Natural killer cell (primary cell): Measurements from ENCODE around the gene THOP1. TPM values are rescaled to one million over a fixed set of nuclear protein-coding genes. Genes with fewer than 3 reads are reported as not detected.

Source experiments
- ATAC-seq, 3 donors: fragments of 150-1000 bp in 2 of 3; fragments of 200-7000 bp in 1 of 3; cut with Tn5 transposase; 1 replicate in 1 of 3; 2 replicates in 2 of 3; pipeline ENCODE4 v1.10.0; 2021; ENCODE audit warnings: mild to moderate bottlenecking in 2 of 3, moderate library complexity in 2 of 3
- DNase-seq, 2 donors: peaks; one replicate each; pipeline versions ENCODE4 v3.0.0 to v3.0.0-alpha.2; 2013 to 2021; ENCODE audit warnings: mixed read lengths in 1 of 2
- H3K27ac ChIP-seq: one replicate; pipeline ENCODE4 v1.5.1; 2013; ENCODE audit warnings: mild to moderate bottlenecking, low read length
- H3K27me3 ChIP-seq: one replicate; pipeline ENCODE4 v1.6.1; 2013; ENCODE audit warnings: low read length; ENCODE audit not compliant: control insufficient read depth, insufficient read depth
- H3K36me3 ChIP-seq: one replicate; pipeline ENCODE4 v1.6.1; 2013; ENCODE audit warnings: low read length; ENCODE audit not compliant: control insufficient read depth, insufficient read depth
- H3K4me1 ChIP-seq: one replicate; pipeline ENCODE4 v1.6.1; 2013; ENCODE audit warnings: low read length; ENCODE audit not compliant: control insufficient read depth, insufficient read depth
- H3K4me3 ChIP-seq: one replicate; pipeline ENCODE4 v1.5.1; 2013; ENCODE audit warnings: low read length
- H3K9me3 ChIP-seq: one replicate; pipeline ENCODE4 v1.6.1; 2013; ENCODE audit warnings: low read length; ENCODE audit not compliant: control insufficient read depth, insufficient read depth
- H3K27ac Mint-ChIP-seq, 2 donors: one replicate each; pipeline ENCODE4 v1.8.0; 2022; ENCODE audit warnings: mild to moderate bottlenecking in 2 of 2, mixed read lengths in 2 of 2, moderate library complexity in 1 of 2
- H3K27me3 Mint-ChIP-seq, 2 donors: one replicate each; pipeline ENCODE4 v1.8.0; 2022; ENCODE audit warnings: low read depth in 2 of 2, mixed read lengths in 2 of 2
- H3K36me3 Mint-ChIP-seq: one replicate; pipeline ENCODE4 v1.8.0; 2022; ENCODE audit warnings: mixed read lengths
- H3K4me1 Mint-ChIP-seq, 2 donors: one replicate each; pipeline ENCODE4 v1.8.0; 2022; ENCODE audit warnings: mixed read lengths in 2 of 2
- H3K4me3 Mint-ChIP-seq: one replicate; pipeline ENCODE4 v1.8.0; 2022; ENCODE audit warnings: mild to moderate bottlenecking, moderate library complexity, mixed read lengths
- H3K9me3 Mint-ChIP-seq, 2 donors: one replicate each; pipeline ENCODE4 v1.8.0; 2022; ENCODE audit warnings: mixed read lengths in 2 of 2
- CTCF ChIP-seq: fragments of 200-600 bp; IDR thresholded peaks from one replicate; pipeline ENCODE4 v1.8.0; 2022; ENCODE audit warnings: antibody characterized with exemption
- WGBS: methylation state at CpG from one replicate; pipeline ENCODE4 v1.1.7; 2013; ENCODE audit warnings: missing lambda C conversion rate; ENCODE audit not compliant: insufficient coverage; 5-methylcytosine and 5-hydroxymethylcytosine counted together
- intact Hi-C: fragments of 100-400 bp; cut with micrococcal nuclease; formaldehyde crosslinking; loops from one replicate; pipeline ENCODE4 v1.14.2; 2022
- total RNA-seq, 4 donors: library from RNA; stranded (reverse); fragments of 120-200 nt in 1 of 4; gene quantifications; one replicate each; pipeline versions ENCODE4 v1.2.3 to v1.2.4, GENCODE V29; 2013 to 2022

THOP1 gene
- total RNA-seq, 3 donors from 2014 or later (not counting 1 experiment from before 2014, with no cell fraction given), result 31.6 to 44.0 (median 33.4) TPM

DNA sequence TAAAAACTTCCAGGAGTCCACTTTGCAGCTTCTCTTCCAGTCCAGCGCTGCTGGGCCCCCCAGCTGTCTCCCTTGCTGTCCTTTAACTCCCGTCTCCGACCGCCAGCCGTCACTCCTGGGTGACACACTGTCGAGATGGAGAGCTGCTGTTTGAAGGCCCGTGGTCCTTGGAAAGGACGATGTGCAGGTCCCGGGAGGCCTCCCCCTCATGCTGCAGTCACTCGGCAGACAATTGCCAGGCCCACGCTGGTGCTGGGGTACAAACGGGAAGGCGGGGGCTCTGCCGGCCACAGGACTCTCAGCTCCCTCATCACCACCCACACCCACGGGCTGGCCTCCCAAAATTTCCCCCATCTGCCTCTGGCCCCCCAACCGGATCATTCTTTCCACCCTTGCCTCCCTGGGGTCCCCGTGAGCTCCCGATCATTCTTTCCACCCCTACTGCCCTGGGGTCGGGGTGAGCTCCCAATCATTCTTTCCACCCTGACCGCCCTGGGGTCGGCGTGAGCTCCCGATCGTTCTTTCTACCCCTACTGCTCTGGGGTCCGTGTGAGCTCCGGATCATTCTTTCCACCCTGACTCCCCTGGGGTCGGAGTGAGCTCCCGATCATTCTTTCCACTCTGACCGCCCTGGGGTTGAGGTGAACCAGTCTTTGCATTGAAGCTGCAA, 18.3 kb downstream of the THOP1 start:
- ATAC-seq, result no peak
- 96% methylated on average over 29 of the region's 29 CpGs for WGBS
- Histone ChIP-seq H3K27me3 (no peaks in the 10 kb centered on the region), H3K36me3 (peaks cover 9% of the 10 kb centered on the region), H3K4me1 (no peaks in the 10 kb centered on the region), H3K27ac (no peak overlapping the region), H3K4me3 (no peak overlapping the region), H3K9me3 (no peaks in the 10 kb centered on the region)
- Mint-ChIP-seq H3K9me3 (no peaks in the 10 kb centered on the region), H3K27ac (no peak overlapping the region), H3K36me3 (no peaks in the 10 kb centered on the region), H3K27me3 (no peaks in the 10 kb centered on the region), H3K4me3 (no peak overlapping the region), H3K4me1 (peaks cover 7 to 11% of the 10 kb centered on the region in 2 donors)
- TF ChIP-seq CTCF, result no peak
- DNase-seq, result no peak
- intact Hi-C loops, result no loop called here

GRCh38 chr19:2804156-2805004, 19.1 kb downstream of the THOP1 start:
- Histone ChIP-seq H3K27me3 (no peaks in the 10 kb centered on the region), H3K4me3 (no peak overlapping the region), H3K4me1 (no peaks in the 10 kb centered on the region), H3K36me3 (peaks cover 13% of the 10 kb centered on the region), H3K27ac (no peak overlapping the region), H3K9me3 (no peaks in the 10 kb centered on the region)
- Mint-ChIP-seq H3K36me3 (no peaks in the 10 kb centered on the region), H3K27ac (no peak overlapping the region), H3K9me3 (no peaks in the 10 kb centered on the region), H3K27me3 (no peaks in the 10 kb centered on the region), H3K4me1 (peaks cover 7 to 11% of the 10 kb centered on the region in 2 donors), H3K4me3 (no peak overlapping the region)
- intact Hi-C loops, result no loop called here
- no peak for TF ChIP-seq CTCF
- 82% methylated on average over 27 of the region's 27 CpGs for WGBS
- peak in 1 of 3 donors; percentile 30 for ATAC-seq
- no peak for DNase-seq

DNA sequence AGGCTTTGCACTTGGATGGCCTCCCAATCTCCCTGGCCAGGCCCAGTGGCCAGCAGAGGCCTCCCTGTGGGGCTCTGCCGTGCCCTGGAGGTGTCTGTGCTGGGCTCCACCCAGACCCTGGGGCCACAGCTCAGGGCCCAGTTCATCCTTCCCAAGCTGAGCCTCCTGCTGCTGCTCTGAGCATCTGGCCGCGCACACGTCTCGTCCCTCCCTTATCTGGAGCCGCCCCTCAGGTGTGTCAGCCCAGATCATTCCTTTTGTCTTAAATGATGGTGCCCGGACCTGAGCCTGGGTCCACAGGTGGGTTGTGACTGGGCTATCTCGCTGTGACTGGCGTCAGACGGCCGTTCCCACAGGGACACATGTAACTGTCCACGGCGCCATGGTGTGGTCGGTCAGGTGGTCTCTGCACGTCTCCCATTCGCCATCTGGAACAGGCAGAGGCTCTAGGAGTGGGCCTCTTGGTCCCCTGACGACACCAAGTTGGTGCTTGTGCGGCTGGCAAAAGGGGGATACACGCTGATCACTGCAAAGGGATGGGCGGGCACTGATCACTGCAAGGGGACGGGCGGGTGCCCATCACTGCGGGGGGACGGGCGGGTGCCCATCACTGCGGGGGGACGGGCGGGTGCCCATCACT, 20.1 kb downstream of the THOP1 start:
- Histone ChIP-seq H3K27ac (no peak overlapping the region), H3K4me1 (no peaks in the 10 kb centered on the region), H3K9me3 (no peaks in the 10 kb centered on the region), H3K27me3 (no peaks in the 10 kb centered on the region), H3K36me3 (peaks cover 15% of the 10 kb centered on the region), H3K4me3 (no peak overlapping the region)
- peaks cover 7 to 11% of the 10 kb centered on the region in 2 donors for H3K4me1 Mint-ChIP-seq
- no peak for DNase-seq
- H3K27ac Mint-ChIP-seq, result no peak overlapping the region
- intact Hi-C loops, result no loop called here
- no peaks in the 10 kb centered on the region for H3K27me3 Mint-ChIP-seq
- ATAC-seq, result no peak
- no peaks in the 10 kb centered on the region for H3K9me3 Mint-ChIP-seq
- TF ChIP-seq CTCF, result no peak
- H3K4me3 Mint-ChIP-seq, result no peak overlapping the region
- H3K36me3 Mint-ChIP-seq, result no peaks in the 10 kb centered on the region
- 98% methylated on average over 24 of the region's 28 CpGs for WGBS
